Retinal pigment epithelial cell (primary cell): Measurements from ENCODE around the gene ETS1.

ENCODE experiments used
- DNase-seq: peaks from one replicate; pipeline ENCODE4 v3.0.0-alpha.2; 2010; ENCODE audit warnings: low read depth
- H3K4me3 ChIP-seq: 2 replicates; pipeline ENCODE4 v1.5.1; 2011; ENCODE audit warnings: mild to moderate bottlenecking, low read length, control low read depth, moderate library complexity
- CTCF ChIP-seq: conservative IDR thresholded peaks from 2 replicates; pipeline ENCODE4 v1.5.1; 2011; ENCODE audit warnings: low read depth, low read length, control low read depth, inconsistent platforms

The ETS1 gene

GRCh38 chr11:128520206-128520887, 67.0 kb downstream of the ETS1 start:
- peak overlapping the region; percentile 87 for H3K4me3 ChIP-seq
- peak; percentile 25 for TF ChIP-seq CTCF
- DNase-seq: no peak

GRCh38 chr11:128519338-128519737, 68.0 kb downstream of the ETS1 start:
- no peak for TF ChIP-seq CTCF
- no peak for DNase-seq
- H3K4me3 ChIP-seq: peak overlapping the region; percentile 16

- TF ChIP-seq CTCF: no peak
- H3K4me3 ChIP-seq: no peak overlapping the region
- DNase-seq: no peak
Measured at GRCh38 chr11:128518493-128519207, 68.7 kb downstream of the ETS1 start.

GRCh38 chr11:128517451-128518230, 69.7 kb downstream of the ETS1 start:
- DNase-seq: no peak
- no peak for TF ChIP-seq CTCF
- no peak overlapping the region for H3K4me3 ChIP-seq

- H3K4me3 ChIP-seq: no peak overlapping the region
- TF ChIP-seq CTCF: no peak
- no peak for DNase-seq
Measured at GRCh38 chr11:128516886-128517285, 70.5 kb downstream of the ETS1 start.

GRCh38 chr11:128515826-128516778, 71.3 kb downstream of the ETS1 start:
- TF ChIP-seq CTCF: no peak
- no peak for DNase-seq
- no peak overlapping the region for H3K4me3 ChIP-seq
